ENCODE results near the gene C4BPB. TPM values are rescaled to one million over a fixed set of nuclear protein-coding genes. Genes with fewer than 3 reads are reported as not detected.

The C4BPB gene
- total and polyA plus RNA-seq, 2 donors (not counting 3 experiments of a cell fraction or from before 2014, with no cell fraction given), result not detected

- H4K20me1 ChIP-seq (replicated peaks; ENCODE audit: control insufficient read depth, extremely low read depth, insufficient read depth, low read length), result no peaks in the 10 kb centered on the region
- dilution Hi-C loops (cut with MboI; ENCODE audit: extremely low pct_ligation_motif_present, low sequenced_read_pairs) (no loop called here), intact Hi-C loops (cut with micrococcal nuclease) (no loop called here)
- H3K79me2 ChIP-seq (ENCODE audit: control insufficient read depth, insufficient read depth, low read length), result no peaks in the 10 kb centered on the region
- peaks cover 0 to 2% of the 10 kb centered on the region in 2 experiments for H3K27me3 ChIP-seq (ENCODE audit: control insufficient read depth in 2 of 2, insufficient read depth in 2 of 2, low read length in 2 of 2)
- BruUV-seq (replicated peaks), result no TSS peak
- H3K4me2 ChIP-seq (ENCODE audit: insufficient read depth, low read length), result no peak overlapping the region
- ChIA-PET CTCF (interaction anchor here (1.0 to 4.7 kb wide), 3 partner anchors 8 to 411 kb away, joined by 3 to 18 read pairs (median 3); no protein-coding TSS in a partner anchor), POLR2A (no interaction called here)
- FAIRE-seq (no peak), DNase-seq (ENCODE audit: low read depth, low spot score) (no peak)
- TF ChIP-seq MAX (IDR thresholded peaks at IDR 0.05; ENCODE audit: insufficient read depth, insufficient read length) (no peak), POLR2A (IDR thresholded peaks at IDR 0.05; ENCODE audit: low read depth, low read length) (no peak), FOS (IDR thresholded peaks at IDR 0.05; ENCODE audit: borderline replicate concordance, insufficient read depth, low read length) (no peak), GATA2 (IDR thresholded peaks at IDR 0.05; ENCODE audit: insufficient read depth, insufficient read length, low read depth, low read length) (no peak), POLR2AphosphoS5 (IDR thresholded peaks at IDR 0.05; ENCODE audit: insufficient read depth, low read depth, low read length) (no peak), CTCF (IDR thresholded peaks at IDR 0.05; ENCODE audit: extremely low read depth in 1 of 2, insufficient read depth in 1 of 2, low read depth in 1 of 2, low read length in 2 of 2) (no peak)
- no peak overlapping the region for H3K27ac ChIP-seq (ENCODE audit: insufficient read depth, low read depth, low read length)
- H2AFZ ChIP-seq (ENCODE audit: low read depth, low read length), result no peak overlapping the region
- H3K4me1 ChIP-seq (ENCODE audit: control insufficient read depth, extremely low read depth, insufficient read depth, low read length), result no peaks in the 10 kb centered on the region
- H3K9me1 ChIP-seq (replicated peaks; ENCODE audit: control insufficient read depth, extremely low read depth, insufficient read depth, low read length), result no peaks in the 10 kb centered on the region
- no peaks in the 10 kb centered on the region for H3K9me3 ChIP-seq (replicated peaks; ENCODE audit: control insufficient read depth, insufficient read depth, low read length)
- no peak overlapping the region for H3K9ac ChIP-seq (replicated peaks; ENCODE audit: extremely low read depth, insufficient read depth, low read length)
- H3K36me3 ChIP-seq (ENCODE audit: control insufficient read depth in 2 of 2, extremely low read depth in 1 of 2, insufficient read depth in 2 of 2, low read length in 2 of 2), result no peaks in the 10 kb centered on the region
- no peak overlapping the region for H3K4me3 ChIP-seq (replicated peaks in 1 of 3; ENCODE audit: insufficient read depth in 1 of 3, low read depth in 1 of 3, low read length in 3 of 3)
Observed at GRCh38 chr1:207088161-207088560, 499 bp upstream of the C4BPB start.
